GM18861 (cell line): ENCODE results near the gene CDC6.

ENCODE experiments used
- ATAC-seq: cut with Tn5 transposase; IDR thresholded peaks from one replicate; pipeline ENCODE4 v1.9.1; 2021; ENCODE audit not compliant: unreplicated experiment

The CDC6 gene

GRCh38 chr17:40340327-40340726, 52.6 kb downstream of the CDC6 start:
- no peak for ATAC-seq

- peak; percentile 52 for ATAC-seq
These were observed 53.5 kb downstream of the CDC6 start for GRCh38 chr17:40340880-40341807.

- no peak for ATAC-seq
These were observed 54.3 kb downstream of the CDC6 start for GRCh38 chr17:40341808-40342503.

- ATAC-seq = no peak
These were observed 55.0 kb downstream of the CDC6 start for GRCh38 chr17:40342504-40343218.

- ATAC-seq = no peak
These were observed 55.8 kb downstream of the CDC6 start for GRCh38 chr17:40343219-40344119.

- no peak for ATAC-seq
These were observed 56.9 kb downstream of the CDC6 start for GRCh38 chr17:40344421-40345160.

- ATAC-seq = no peak
These were observed 57.7 kb downstream of the CDC6 start for GRCh38 chr17:40345161-40345993.

- ATAC-seq = no peak
These were observed 58.5 kb downstream of the CDC6 start for GRCh38 chr17:40345994-40346764.

GRCh38 chr17:40346765-40347158, 59.1 kb downstream of the CDC6 start:
- ATAC-seq = no peak

GRCh38 chr17:40347319-40348135, 59.8 kb downstream of the CDC6 start:
- ATAC-seq = no peak

GRCh38 chr17:40348136-40348504, 60.4 kb downstream of the CDC6 start:
- no peak for ATAC-seq

- no peak for ATAC-seq
These were observed 61.1 kb downstream of the CDC6 start for GRCh38 chr17:40348562-40349476.

GRCh38 chr17:40349477-40349894, 61.8 kb downstream of the CDC6 start:
- no peak for ATAC-seq

- no peak for ATAC-seq
These were observed 62.4 kb downstream of the CDC6 start for GRCh38 chr17:40349895-40350688.

- ATAC-seq = no peak
These were observed 63.1 kb downstream of the CDC6 start for GRCh38 chr17:40350689-40351358.
